H9 (cell line): ENCODE measurements around the gene CD58. TPM values are rescaled to one million over a fixed set of nuclear protein-coding genes. Genes with fewer than 3 reads are reported as not detected.

Experiments used
- DNase-seq: peaks from one replicate; pipeline ENCODE4 v3.0.0-alpha.2; 2017
- H2AFZ ChIP-seq: one replicate; pipeline ENCODE4 v1.6.1; 2013; ENCODE audit warnings: mild to moderate bottlenecking, low read length, control low read depth, moderate library complexity
- H2AK5ac ChIP-seq: 2 replicates; pipeline ENCODE4 v1.6.1; 2013; ENCODE audit warnings: low read length, control low read depth, mixed read lengths; ENCODE audit not compliant: insufficient read length
- H2BK120ac ChIP-seq: one replicate; pipeline ENCODE4 v1.6.1; 2013; ENCODE audit warnings: low read depth, mild to moderate bottlenecking, low read length, control low read depth, inconsistent platforms; ENCODE audit not compliant: poor library complexity, severe bottlenecking
- H2BK12ac ChIP-seq: 2 replicates; pipeline ENCODE4 v1.6.1; 2013; ENCODE audit warnings: low read length, control low read depth, mixed read lengths, low read depth; ENCODE audit not compliant: insufficient read length
- H2BK15ac ChIP-seq: 2 replicates; pipeline ENCODE4 v1.6.1; 2013; ENCODE audit warnings: low read depth, low read length, control low read depth
- H2BK20ac ChIP-seq: one replicate; pipeline ENCODE4 v1.6.1; 2013; ENCODE audit warnings: low read depth, mild to moderate bottlenecking, low read length, control low read depth, inconsistent platforms; ENCODE audit not compliant: poor library complexity, severe bottlenecking
- H2BK5ac ChIP-seq: 2 replicates; pipeline ENCODE4 v1.6.1; 2013; ENCODE audit warnings: low read length, control low read depth, mixed read lengths; ENCODE audit not compliant: insufficient read length
- H3K14ac ChIP-seq: 2 replicates; pipeline ENCODE4 v1.6.1; 2013; ENCODE audit warnings: low read length, control low read depth; ENCODE audit not compliant: insufficient read depth
- H3K18ac ChIP-seq: 2 replicates; pipeline ENCODE4 v1.6.1; 2013; ENCODE audit warnings: low read depth, mild to moderate bottlenecking, mixed read lengths, low read length, control low read depth; ENCODE audit not compliant: insufficient read length
- H3K23ac ChIP-seq: 2 replicates; pipeline ENCODE4 v1.6.1; 2013; ENCODE audit warnings: low read length, control low read depth, mixed read lengths, low read depth; ENCODE audit not compliant: insufficient read length
- H3K23me2 ChIP-seq: 2 replicates; pipeline ENCODE4 v1.6.1; 2013; ENCODE audit warnings: low read depth, mild to moderate bottlenecking, mixed read lengths, low read length, control low read depth; ENCODE audit not compliant: insufficient read length, poor library complexity, severe bottlenecking
- H3K27ac ChIP-seq: 2 replicates; pipeline ENCODE4 v1.5.1; 2013; ENCODE audit warnings: low read length, control low read depth, mixed read lengths, low read depth; ENCODE audit not compliant: insufficient read length
- H3K27me3 ChIP-seq: 2 replicates; pipeline ENCODE4 v1.6.1; 2013; ENCODE audit warnings: low read length, control low read depth, inconsistent platforms; ENCODE audit not compliant: insufficient read depth
- H3K4ac ChIP-seq: 2 replicates; pipeline ENCODE4 v1.6.1; 2013; ENCODE audit warnings: low read depth, mild to moderate bottlenecking, control low read depth, inconsistent platforms, low read length, moderate library complexity
- H3K4me1 ChIP-seq: 2 replicates; pipeline ENCODE4 v1.6.1; 2013; ENCODE audit warnings: low read length, control low read depth, inconsistent platforms; ENCODE audit not compliant: insufficient read depth
- H3K4me2 ChIP-seq: 2 replicates; pipeline ENCODE4 v1.6.1; 2013; ENCODE audit warnings: low read length, control low read depth, mixed read lengths; ENCODE audit not compliant: insufficient read length, insufficient read depth
- H3K56ac ChIP-seq: 2 replicates; pipeline ENCODE4 v1.6.1; 2013; ENCODE audit warnings: low read depth, mild to moderate bottlenecking, mixed read lengths, low read length, control low read depth; ENCODE audit not compliant: insufficient read length
- H3K79me1 ChIP-seq: 2 replicates; pipeline ENCODE4 v1.6.1; 2013; ENCODE audit warnings: low read depth, mild to moderate bottlenecking, moderate library complexity, low read length, control low read depth, inconsistent platforms; ENCODE audit not compliant: insufficient read depth, poor library complexity, severe bottlenecking
- H3K79me2 ChIP-seq: 2 replicates; pipeline ENCODE4 v1.6.1; 2013; ENCODE audit warnings: low read length, control low read depth, inconsistent platforms; ENCODE audit not compliant: insufficient read depth
- H3K9ac ChIP-seq: 2 replicates; pipeline ENCODE4 v1.6.1; 2013; ENCODE audit warnings: low read length, control low read depth, mixed read lengths; ENCODE audit not compliant: insufficient read length; ENCODE audit errors: extremely low read depth
- H3K9me3 ChIP-seq: one replicate; pipeline ENCODE4 v1.6.1; 2013; ENCODE audit warnings: low read depth, low read length, inconsistent platforms; ENCODE audit not compliant: control insufficient read depth
- H3T11ph ChIP-seq: one replicate; pipeline ENCODE4 v1.6.1; 2013; ENCODE audit warnings: mild to moderate bottlenecking, low read length, control low read depth, inconsistent platforms
- H4K20me1 ChIP-seq: one replicate; pipeline ENCODE4 v1.6.1; 2013; ENCODE audit not compliant: control insufficient read depth, insufficient read length, insufficient read depth
- H4K5ac ChIP-seq: 2 replicates; pipeline ENCODE4 v1.6.1; 2013; ENCODE audit warnings: low read depth, mild to moderate bottlenecking, mixed read lengths, low read length, control low read depth; ENCODE audit not compliant: insufficient read length
- H4K8ac ChIP-seq: replicated peaks from 2 replicates; pipeline ENCODE4 v1.6.1; 2013; ENCODE audit warnings: low read length, control low read depth, mixed read lengths, low read depth; ENCODE audit not compliant: insufficient read length
- H4K91ac ChIP-seq: 2 replicates; pipeline ENCODE4 v1.6.1; 2013; ENCODE audit warnings: low read depth, mild to moderate bottlenecking, moderate library complexity, mixed read lengths, low read length, control low read depth; ENCODE audit not compliant: insufficient read length
- H3K27ac Mint-ChIP-seq, 3 experiments: 2 replicates in 2 of 3; 3 replicates in 1 of 3; pipeline ENCODE4 v1.8.0; 2020 to 2021; ENCODE audit warnings: mixed read lengths in 3 of 3, mild to moderate bottlenecking in 1 of 3, moderate library complexity in 1 of 3
- H3K27me3 Mint-ChIP-seq: 2 replicates; pipeline ENCODE4 v1.8.0; 2021; ENCODE audit warnings: low read depth, mild to moderate bottlenecking, moderate library complexity, mixed read lengths
- H3K36me3 Mint-ChIP-seq, 3 experiments: 2 replicates in 2 of 3; 3 replicates in 1 of 3; pipeline ENCODE4 v1.8.0; 2020 to 2021; ENCODE audit warnings: low read depth in 3 of 3, mixed read lengths in 3 of 3; ENCODE audit not compliant: insufficient read depth in 1 of 3
- H3K4me1 Mint-ChIP-seq, 2 experiments: 2 replicates each; pipeline ENCODE4 v1.8.0; 2020; ENCODE audit warnings: mixed read lengths in 2 of 2
- H3K4me3 Mint-ChIP-seq, 2 experiments: 2 replicates in 1 of 2; 3 replicates in 1 of 2; pipeline ENCODE4 v1.8.0; 2020 to 2021; ENCODE audit warnings: mild to moderate bottlenecking in 2 of 2, mixed read lengths in 2 of 2, moderate library complexity in 1 of 2
- H3K9me3 Mint-ChIP-seq, 2 experiments: 2 replicates in 1 of 2; 3 replicates in 1 of 2; pipeline ENCODE4 v1.8.0; 2020; ENCODE audit warnings: mild to moderate bottlenecking in 2 of 2, mixed read lengths in 2 of 2, moderate library complexity in 1 of 2
- CTCF ChIP-seq: fragments of 200-600 bp; sonication (generic); conservative IDR thresholded peaks from 3 replicates; pipeline ENCODE4 v1.8.0; 2021; ENCODE audit warnings: antibody characterized with exemption, mild to moderate bottlenecking
- WGBS: extraction: QIAGEN DNeasy Blood & Tissue Kit; methylation state at CpG from one replicate; pipeline ENCODE4 v1.1.7; 2013; ENCODE audit warnings: missing lambda C conversion rate, low lambda C conversion rate, mixed read lengths; ENCODE audit not compliant: insufficient read length; ENCODE audit errors: extremely low coverage; 5-methylcytosine and 5-hydroxymethylcytosine counted together
- total RNA-seq: library from RNA; stranded (reverse); gene quantifications from 2 replicates; pipeline ENCODE4 v1.2.1, GENCODE V29; 2021

The CD58 gene
- total RNA-seq, 1 experiment from 2014 or later: 4.3 TPM

- no peaks in the 10 kb centered on the region for H3K9me3 ChIP-seq
- no peak overlapping the region for H2AFZ ChIP-seq
- H3K27me3 ChIP-seq: no peaks in the 10 kb centered on the region
- Mint-ChIP-seq H3K27me3 (peaks cover 2% of the 10 kb centered on the region; the same call in 1 of the 2 replicates), H3K4me3 (no peak overlapping the region), H3K4me1 (peaks cover 13 to 17% of the 10 kb centered on the region in 2 experiments), H3K36me3 (no peaks in the 10 kb centered on the region), H3K9me3 (no peaks in the 10 kb centered on the region), H3K27ac (no peak overlapping the region)
- peak; percentile 89 for DNase-seq
- H3K23ac ChIP-seq: no peak overlapping the region
- no peak overlapping the region for H2AK5ac ChIP-seq
- H4K5ac ChIP-seq: no peak overlapping the region
- no peak overlapping the region for H3K14ac ChIP-seq
- H2BK20ac ChIP-seq: no peak overlapping the region
- no peaks in the 10 kb centered on the region for H3K4me1 ChIP-seq
- no peak overlapping the region for H2BK5ac ChIP-seq
- H3K79me1 ChIP-seq: no peaks in the 10 kb centered on the region
- no peak overlapping the region for H4K91ac ChIP-seq
- H3K27ac ChIP-seq: no peak overlapping the region
- peak overlapping the region; percentile 43 for H4K8ac ChIP-seq
- H3K79me2 ChIP-seq: no peaks in the 10 kb centered on the region
- H4K20me1 ChIP-seq: no peaks in the 10 kb centered on the region
- no peak overlapping the region for H3K9ac ChIP-seq
- no peak overlapping the region for H3T11ph ChIP-seq
- no peak overlapping the region for H3K4me2 ChIP-seq
- peak overlapping the region; percentile 65 for H3K18ac ChIP-seq
- no peak overlapping the region for H2BK12ac ChIP-seq
- H3K23me2 ChIP-seq: no peaks in the 10 kb centered on the region
- no peak overlapping the region for H3K56ac ChIP-seq
- peak; percentile 94 for TF ChIP-seq CTCF
- H2BK120ac ChIP-seq: no peak overlapping the region
- no peak overlapping the region for H3K4ac ChIP-seq
- no peak overlapping the region for H2BK15ac ChIP-seq
- WGBS: no CpG with 5 or more reads among the region's 6 CpGs
These were observed 85.6 kb downstream of the CD58 start for GRCh38 chr1:116485071-116485735.
